DND-41 (cell line): ENCODE measurements around the gene CRIP3.

Experiments used
- ATAC-seq: fragments of 200-7000 bp; cut with Tn5 transposase; 3 replicates; pipeline ENCODE4 v1.9.1; 2021; ENCODE audit warnings: low read depth; ENCODE audit not compliant: insufficient read depth
- DNase-seq: peaks from one replicate; pipeline ENCODE4 v3.0.0-alpha.2; 2020
- H2AFZ ChIP-seq: 2 replicates; pipeline ENCODE4 v1.6.0; 2012; ENCODE audit warnings: low read depth, low read length
- H3K27ac ChIP-seq: 2 replicates; pipeline ENCODE4 v1.5.1; 2012; ENCODE audit warnings: low read length, inconsistent platforms
- H3K27me3 ChIP-seq: fragments of 200-600 bp; sonication (generic); 2 replicates; pipeline ENCODE4 v1.6.0; 2012; ENCODE audit warnings: low read length, mild to moderate bottlenecking, inconsistent platforms; ENCODE audit not compliant: insufficient read depth, poor library complexity
- H3K36me3 ChIP-seq: 2 replicates; pipeline ENCODE4 v1.5.1; 2012; ENCODE audit warnings: low read length, inconsistent platforms; ENCODE audit not compliant: insufficient read depth
- H3K4me1 ChIP-seq: 2 replicates; pipeline ENCODE4 v1.5.1; 2012; ENCODE audit warnings: mild to moderate bottlenecking, low read length; ENCODE audit not compliant: insufficient read depth
- H3K4me2 ChIP-seq: 2 replicates; pipeline ENCODE4 v1.6.0; 2012; ENCODE audit warnings: mild to moderate bottlenecking, moderate library complexity, low read length, inconsistent platforms; ENCODE audit not compliant: insufficient read depth
- H3K4me3 ChIP-seq, 2 experiments: fragments of 200-600 bp in 1 of 2; shearing (Covaris generic) in 1 of 2; 2 replicates each; pipeline ENCODE4 v1.5.1; 2012 to 2016; ENCODE audit warnings: inconsistent platforms in 2 of 2, low read length in 2 of 2, mild to moderate bottlenecking in 2 of 2, low read depth in 1 of 2, moderate library complexity in 1 of 2
- H3K79me2 ChIP-seq: 2 replicates; pipeline ENCODE4 v1.6.0; 2012; ENCODE audit warnings: low read length, inconsistent platforms; ENCODE audit not compliant: insufficient read depth
- H3K9ac ChIP-seq: 2 replicates; pipeline ENCODE4 v1.6.0; 2012; ENCODE audit warnings: low read depth, mild to moderate bottlenecking, inconsistent platforms, low read length, moderate library complexity
- H3K9me3 ChIP-seq: 2 replicates; pipeline ENCODE4 v1.5.1; 2012; ENCODE audit warnings: low read length, moderate library complexity, mild to moderate bottlenecking, inconsistent platforms; ENCODE audit not compliant: insufficient read depth, severe bottlenecking
- H4K20me1 ChIP-seq: 2 replicates; pipeline ENCODE4 v1.6.0; 2012; ENCODE audit warnings: low read length; ENCODE audit not compliant: insufficient read depth
- CTCF ChIP-seq: IDR thresholded peaks from 2 replicates; pipeline ENCODE4 v1.5.1; 2012; ENCODE audit warnings: borderline replicate concordance, low read length, moderate library complexity, mild to moderate bottlenecking; ENCODE audit not compliant: poor library complexity, severe bottlenecking; ENCODE audit errors: extremely low read depth
- EZH2 ChIP-seq: IDR thresholded peaks from 3 replicates; pipeline ENCODE4 v1.6.1; 2012; ENCODE audit warnings: borderline replicate concordance, low read depth, mild to moderate bottlenecking, moderate library complexity, low read length, inconsistent platforms; ENCODE audit not compliant: severe bottlenecking

The CRIP3 gene

GRCh38 chr6:43302126-43302525 is 6.5 kb downstream of the CRIP3 start:
- Histone ChIP-seq H3K4me2 (no peak overlapping the region), H3K36me3 (no peaks in the 10 kb centered on the region), H3K9ac (no peak overlapping the region), H2AFZ (no peak overlapping the region), H3K27ac (no peak overlapping the region), H3K9me3 (no peaks in the 10 kb centered on the region), H3K79me2 (no peaks in the 10 kb centered on the region), H3K27me3 (peaks cover 5% of the 10 kb centered on the region), H3K4me3 (no peak overlapping the region), H3K4me1 (no peaks in the 10 kb centered on the region), H4K20me1 (0 out of 2 replicates have a peak, but pooled peaks cover 5% of the 10 kb centered on the region)
- TF ChIP-seq EZH2: no peak
- no peak for TF ChIP-seq CTCF
- ATAC-seq (no peak), DNase-seq (no peak)

- Histone ChIP-seq H3K27ac (no peak overlapping the region), H3K9me3 (no peaks in the 10 kb centered on the region), H3K4me1 (no peaks in the 10 kb centered on the region), H3K4me2 (no peak overlapping the region), H3K27me3 (peaks cover 13% of the 10 kb centered on the region), H3K36me3 (no peaks in the 10 kb centered on the region), H3K79me2 (no peaks in the 10 kb centered on the region), H3K9ac (no peak overlapping the region), H4K20me1 (0 out of 2 replicates have a peak, but pooled peaks cover 5% of the 10 kb centered on the region), H2AFZ (no peak overlapping the region), H3K4me3 (no peak overlapping the region)
- TF ChIP-seq CTCF (no peak), EZH2 (no peak)
- DNase-seq (no peak), ATAC-seq (no peak)
Observed at GRCh38 chr6:43301081-43301870, 7.3 kb downstream of the CRIP3 start.

GRCh38 chr6:43299338-43300293 is 9.0 kb downstream of the CRIP3 start:
- Histone ChIP-seq H3K4me1 (no peaks in the 10 kb centered on the region), H2AFZ (no peak overlapping the region), H3K36me3 (no peaks in the 10 kb centered on the region), H3K27me3 (peaks cover 13% of the 10 kb centered on the region), H3K4me3 (no peak overlapping the region), H3K4me2 (no peak overlapping the region), H3K9me3 (no peaks in the 10 kb centered on the region), H4K20me1 (0 out of 2 replicates have a peak, but pooled peaks cover 2% of the 10 kb centered on the region), H3K27ac (no peak overlapping the region), H3K9ac (no peak overlapping the region), H3K79me2 (no peaks in the 10 kb centered on the region)
- TF ChIP-seq EZH2 (no peak), CTCF (no peak)
- ATAC-seq (no peak), DNase-seq (no peak)
